GM12878 (cell line): ENCODE measurements around the gene SSBP3. TPM values are rescaled to one million over a fixed set of nuclear protein-coding genes. Genes with fewer than 3 reads are reported as not detected.

Experiments
- ATAC-seq: fragments of 200-7000 bp; cut with Tn5 transposase; 3 replicates; pipeline ENCODE4 v1.9.1; 2020; ENCODE audit warnings: mild to moderate bottlenecking, moderate library complexity
- BruUV-seq: library from RNA; stranded (reverse); fragments of 400-500 nt; replicated peaks from 2 replicates; lab custom pipeline; 2021; lab: Mats Ljungman, UMichigan
- CTCF ChIA-PET: fragments of 300-600 bp; sonication (Branson Sonifier 250); formaldehyde crosslinking; extraction: SDS; loops from one replicate; lab custom pipeline; 2021; ENCODE audit warnings: inconsistent platforms; lab: Yijun Ruan, JAX
- POLR2A ChIA-PET: fragments of 350-600 bp; formaldehyde crosslinking; extraction: SDS; loops from one replicate; lab custom pipeline; 2021; ENCODE audit warnings: inconsistent platforms; lab: Charles Lee
- RAD21 ChIA-PET: fragments of 300-600 bp; sonication (Branson Sonifier 250); formaldehyde crosslinking; loops from one replicate; lab custom pipeline; 2023; ENCODE audit warnings: antibody characterized with exemption; ENCODE audit not compliant: unreplicated experiment; lab: Charles Lee
- SMC1A ChIA-PET: fragments of 300-600 bp; sonication (Branson Sonifier 250); formaldehyde crosslinking; loops from one replicate; lab custom pipeline; 2023; ENCODE audit not compliant: unreplicated experiment, uncharacterized antibody; lab: Charles Lee
- DNase-seq: peaks from one replicate; pipeline ENCODE4 v3.0.0-alpha.2; 2011; ENCODE audit warnings: low read depth, low spot score
- FAIRE-seq: peaks from 3 replicates; lab custom pipeline; 2011; peaks lifted over from hg19 to GRCh38; lab: Jason Lieb, UNC
- H2AFZ ChIP-seq: 2 replicates; pipeline ENCODE4 v1.6.0; 2011; ENCODE audit warnings: low read depth, low read length, control low read depth; ENCODE audit not compliant: control insufficient read depth
- H3K27ac ChIP-seq: 2 replicates; pipeline ENCODE4 v1.5.1; 2011; ENCODE audit warnings: control low read depth; ENCODE audit not compliant: control insufficient read depth, insufficient read depth
- H3K27me3 ChIP-seq, 2 experiments: replicated peaks in 1 of 2; 2 replicates each; pipeline versions ENCODE4 v1.6.0 to v1.6.1; 2011; ENCODE audit warnings: low read length in 1 of 2; ENCODE audit not compliant: control insufficient read depth in 2 of 2, insufficient read depth in 2 of 2
- H3K36me3 ChIP-seq, 2 experiments: 2 replicates each; pipeline ENCODE4 v1.5.1; 2011; ENCODE audit warnings: low read length in 1 of 2; ENCODE audit not compliant: control insufficient read depth in 2 of 2, insufficient read depth in 2 of 2
- H3K4me1 ChIP-seq: 2 replicates; pipeline ENCODE4 v1.6.1; 2011; ENCODE audit warnings: mild to moderate bottlenecking, low read length, moderate library complexity, mixed read lengths; ENCODE audit not compliant: control insufficient read depth, insufficient read depth
- H3K4me2 ChIP-seq: 2 replicates; pipeline ENCODE4 v1.6.0; 2011; ENCODE audit warnings: control low read depth; ENCODE audit not compliant: control insufficient read depth, insufficient read depth
- H3K4me3 ChIP-seq: fragments of 200-600 bp; sonication (generic); 2 replicates; pipeline ENCODE4 v1.5.1; 2016
- H3K79me2 ChIP-seq: 2 replicates; pipeline ENCODE4 v1.6.0; 2011; ENCODE audit warnings: low read length; ENCODE audit not compliant: control insufficient read depth, insufficient read depth
- H3K9ac ChIP-seq: 2 replicates; pipeline ENCODE4 v1.8.0; 2011; ENCODE audit warnings: low read length, control low read depth, mixed read lengths; ENCODE audit not compliant: control insufficient read depth, insufficient read depth
- H3K9me3 ChIP-seq: replicated peaks from 3 replicates; pipeline ENCODE4 v1.5.1; 2011; ENCODE audit warnings: mild to moderate bottlenecking, low read length; ENCODE audit not compliant: control insufficient read depth, insufficient read depth
- H4K20me1 ChIP-seq: 2 replicates; pipeline ENCODE4 v1.6.0; 2011; ENCODE audit not compliant: control insufficient read depth, insufficient read depth
- ATF7 ChIP-seq: fragments of 450-650 bp; IDR thresholded peaks from 2 replicates; pipeline ENCODE4 v1.6.1; 2016; ENCODE audit warnings: low read depth, mild to moderate bottlenecking
- BCL11A ChIP-seq: IDR thresholded peaks from 2 replicates; pipeline ENCODE4 v1.6.1; 2011; ENCODE audit warnings: low read depth, low read length
- BRCA1 ChIP-seq: IDR thresholded peaks from 2 replicates; pipeline ENCODE4 v1.6.1; 2011; ENCODE audit warnings: low read depth, low read length, improper control_type of control experiment
- CBX3 ChIP-seq: fragments of 200-600 bp; sonication (generic); IDR thresholded peaks from 2 replicates; pipeline ENCODE4 v1.6.1; 2016; ENCODE audit warnings: low read depth, borderline replicate concordance
- EGR1 ChIP-seq, 2 experiments: IDR thresholded peaks; 1 replicate in 1 of 2; 2 replicates in 1 of 2; pipeline ENCODE4 v1.6.1; 2011 to 2012; ENCODE audit warnings: low read depth in 2 of 2, low read length in 2 of 2, borderline replicate concordance in 1 of 2, mild to moderate bottlenecking in 1 of 2, moderate library complexity in 1 of 2
- EZH2 ChIP-seq: IDR thresholded peaks from 2 replicates; pipeline ENCODE4 v1.6.1; 2012; ENCODE audit warnings: low read depth, mild to moderate bottlenecking, control low read depth, inconsistent platforms, low read length, borderline replicate concordance; ENCODE audit not compliant: control insufficient read depth
- GATAD2B ChIP-seq: fragments of 450-650 bp; conservative IDR thresholded peaks from 2 replicates; pipeline ENCODE4 v1.6.1; 2017; ENCODE audit warnings: low read depth, mild to moderate bottlenecking, moderate library complexity
- HCFC1 ChIP-seq: fragments of 150-350 bp; IDR thresholded peaks from 2 replicates; pipeline ENCODE4 v1.6.1; 2014; ENCODE audit warnings: low read length
- JUNB ChIP-seq: IDR thresholded peaks from 2 replicates; pipeline ENCODE4 v1.6.1; 2016; ENCODE audit warnings: antibody characterized with exemption, mild to moderate bottlenecking
- MYC ChIP-seq: IDR thresholded peaks from 2 replicates; pipeline ENCODE4 v1.6.1; 2011; ENCODE audit warnings: mild to moderate bottlenecking, low read length, moderate library complexity, inconsistent platforms; ENCODE audit not compliant: insufficient read depth, insufficient replicate concordance, insufficient read length, severe bottlenecking
- NBN ChIP-seq: fragments of 450-650 bp; IDR thresholded peaks from 2 replicates; pipeline ENCODE4 v1.6.1; 2016
- NR2F1 ChIP-seq: fragments of 450-650 bp; conservative IDR thresholded peaks from 2 replicates; pipeline ENCODE4 v1.6.1; 2017; ENCODE audit warnings: mild to moderate bottlenecking
- POLR2A ChIP-seq: IDR thresholded peaks from 2 replicates; pipeline ENCODE4 v1.6.1; 2011; ENCODE audit warnings: low read depth, mild to moderate bottlenecking, low read length
- RB1 ChIP-seq: fragments of 450-650 bp; formaldehyde crosslinking; IDR thresholded peaks from 2 replicates; pipeline ENCODE4 v1.6.1; 2017; ENCODE audit warnings: mild to moderate bottlenecking, borderline replicate concordance
- STAT3 ChIP-seq: IDR thresholded peaks from 2 replicates; pipeline ENCODE4 v1.6.1; 2011; ENCODE audit warnings: low read depth, low read length, improper control_type of control experiment
- YY1 ChIP-seq: IDR thresholded peaks from 2 replicates; pipeline ENCODE4 v1.6.1; 2011; ENCODE audit warnings: low read depth, mild to moderate bottlenecking, low read length
- WGBS: methylation state at CpG from one replicate; pipeline ENCODE4 v1.1.6; 2016; ENCODE audit warnings: low lambda C conversion rate; ENCODE audit not compliant: insufficient replicate concordance, insufficient coverage; ENCODE audit errors: missing lambda C conversion rate; 5-methylcytosine and 5-hydroxymethylcytosine counted together
- in situ Hi-C: fragments of 300-500 bp; cut with MboI; formaldehyde crosslinking; loops from 9 replicates; pipeline ENCODE4 v1.14.3; 2018; ENCODE audit warnings: mixed read lengths
- intact Hi-C: fragments of 100-400 bp; cut with micrococcal nuclease; formaldehyde crosslinking; loops from one replicate; pipeline ENCODE4 v1.14.2; 2022; ENCODE audit not compliant: unreplicated experiment
- polyA plus RNA-seq, 11 experiments: library from polyadenylated mRNA; depleted of rRNA in 4 of 11; unstranded in 6 of 11; stranded (reverse) in 5 of 11; fragments of >200 nt; fragmentation: Nextera tagmentation in 4 of 11; fragmentation: Illumina TruSeq in 1 of 11; extraction: Ambion mirVana in 4 of 11; extraction: Trizol in 1 of 11; gene quantifications; 1 replicate in 1 of 11; 2 replicates in 10 of 11; pipeline versions ENCODE4 v1.2.1 to v1.2.3, GENCODE V29; 2011 to 2016; ENCODE audit warnings: inconsistent platforms in 2 of 11, missing spikeins in 2 of 11, low read depth in 1 of 11
- total RNA-seq, 4 experiments: library from RNA; depleted of rRNA in 3 of 4; stranded (reverse); fragments of >200 nt in 3 of 4; fragmentation: Illumina TruSeq in 1 of 4; extraction: Trizol in 1 of 4; gene quantifications; 2 replicates each; pipeline versions ENCODE4 v1.2.1 to v1.2.3, GENCODE V29; 2013 to 2021
- TF ChIP-seq, protein P1 (sequence below): IDR thresholded peaks from 2 replicates; pipeline ENCODE4 v1.6.1; 2011; ENCODE audit warnings: low read depth, mild to moderate bottlenecking, low read length, moderate library complexity, borderline replicate concordance; ENCODE audit errors: extremely low read depth
- TF ChIP-seq, protein P2 (sequence below): fragments of 450-650 bp; formaldehyde crosslinking; IDR thresholded peaks from 2 replicates; pipeline ENCODE4 v1.5.0; 2022; ENCODE audit warnings: mild to moderate bottlenecking, missing genetic modification characterization

SSBP3 gene
- total and polyA plus RNA-seq, 10 of the 15 experiments (the other 5 are each of a cell fraction or from before 2014, with no cell fraction given) = 4.1 to 51.7 (median 17.1) TPM

DNA sequence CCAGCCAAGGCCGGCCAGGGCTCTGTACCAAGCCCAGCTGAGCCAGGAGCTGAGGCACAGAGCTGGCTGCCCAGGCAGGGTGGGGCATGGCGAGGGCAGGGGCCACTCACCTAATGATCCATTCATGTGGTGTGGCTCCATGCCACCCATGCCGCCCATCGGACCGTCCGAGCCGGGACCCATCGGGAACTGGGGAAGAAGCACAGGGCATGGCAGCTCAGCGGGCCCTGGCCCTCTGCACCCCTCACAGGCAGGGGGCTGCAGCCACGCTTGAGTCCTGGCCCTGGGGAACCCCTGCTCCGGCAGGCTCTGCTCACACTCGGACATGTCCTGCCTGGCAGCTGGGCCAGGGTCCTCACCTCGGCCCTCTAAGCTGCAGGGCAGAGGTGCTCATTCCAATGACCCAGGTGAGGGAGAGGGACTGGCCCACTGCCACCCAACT lies 177.5 kb downstream of the SSBP3 start:
- Histone ChIP-seq H3K9me3 (no peaks in the 10 kb centered on the region), H3K36me3 (peaks cover 0 to 2% of the 10 kb centered on the region in 2 experiments; a peak in 2 of 4 replicates), H3K27ac (no peak overlapping the region), H2AFZ (no peak overlapping the region), H4K20me1 (no peaks in the 10 kb centered on the region), H3K4me1 (no peaks in the 10 kb centered on the region), H3K9ac (no peak overlapping the region), H3K79me2 (no peaks in the 10 kb centered on the region), H3K4me2 (no peak overlapping the region), H3K27me3 (no peaks in the 10 kb centered on the region), H3K4me3 (no peak overlapping the region)
- ChIA-PET SMC1A (no interaction called here), RAD21 (no interaction called here), POLR2A (no interaction called here), CTCF (no interaction called here)
- intact Hi-C loops (no loop called here), in situ Hi-C loops (no loop called here)
- ATAC-seq (no peak), DNase-seq (no peak), FAIRE-seq (no peak)
- 90% methylated on average over 10 of the region's 13 CpGs for WGBS
- no TSS peak for BruUV-seq
- no peak for TF ChIP-seq BRCA1
- TF ChIP-seq RB1 = no peak
- TF ChIP-seq POLR2A = 0 out of 2 replicates have a peak, but pooled peaks have one; percentile 21
- no peak for TF ChIP-seq NBN
- no peak for TF ChIP-seq JUNB

DNA sequence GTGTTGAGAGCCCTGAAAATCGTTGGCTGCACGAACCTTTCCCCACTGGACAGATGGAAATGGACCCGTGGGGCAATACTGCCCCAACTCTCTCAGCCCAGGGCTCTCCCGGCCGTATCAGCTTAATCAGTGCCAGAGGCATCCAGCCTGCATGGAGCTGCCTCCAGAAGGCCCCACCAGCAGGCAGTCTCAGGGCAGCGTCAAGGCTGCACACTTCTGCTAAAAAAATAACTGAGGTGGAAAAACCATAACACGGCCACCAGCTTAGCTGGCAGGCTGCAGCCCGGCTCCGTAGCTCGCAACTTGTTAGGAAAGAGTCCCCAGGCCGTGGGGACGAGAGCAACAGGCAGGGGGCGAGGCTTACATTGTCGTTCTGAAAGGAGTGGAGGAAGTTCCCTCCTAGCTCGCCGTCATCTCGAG lies 178.3 kb downstream of the SSBP3 start:
- FAIRE-seq (no peak), ATAC-seq (no peak), DNase-seq (no peak)
- Histone ChIP-seq H3K4me3 (no peak overlapping the region), H3K4me2 (no peak overlapping the region), H3K27ac (no peak overlapping the region), H3K79me2 (no peaks in the 10 kb centered on the region), H2AFZ (no peak overlapping the region), H3K9me3 (no peaks in the 10 kb centered on the region), H3K4me1 (no peaks in the 10 kb centered on the region), H3K36me3 (peaks cover 0 to 2% of the 10 kb centered on the region in 2 experiments; a peak in 2 of 4 replicates), H3K27me3 (no peaks in the 10 kb centered on the region), H3K9ac (no peak overlapping the region), H4K20me1 (no peaks in the 10 kb centered on the region)
- POLR2A ChIA-PET = no interaction called here
- RAD21 ChIA-PET = no interaction called here
- intact Hi-C loops = no loop called here
- in situ Hi-C loops = no loop called here
- CTCF ChIA-PET = no interaction called here
- 80% methylated on average over 17 of the region's 17 CpGs for WGBS
- BruUV-seq = no TSS peak
- SMC1A ChIA-PET = no interaction called here
- no peak for TF ChIP-seq HCFC1
- no peak for TF ChIP-seq ATF7
- no peak for TF ChIP-seq GATAD2B
- no peak for TF ChIP-seq STAT3
- TF ChIP-seq, protein P1, sequence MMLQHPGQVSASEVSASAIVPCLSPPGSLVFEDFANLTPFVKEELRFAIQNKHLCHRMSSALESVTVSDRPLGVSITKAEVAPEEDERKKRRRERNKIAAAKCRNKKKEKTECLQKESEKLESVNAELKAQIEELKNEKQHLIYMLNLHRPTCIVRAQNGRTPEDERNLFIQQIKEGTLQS = no peak
- no peak for TF ChIP-seq MYC
- TF ChIP-seq CBX3 = no peak
- no peak for TF ChIP-seq YY1
- TF ChIP-seq EGR1 (IDR thresholded peaks at IDR 0.05; ENCODE audit: borderline replicate concordance in 1 of 2, low read depth in 2 of 2, low read length in 2 of 2) = no peak
- TF ChIP-seq NR2F1 = no peak
- TF ChIP-seq, protein P2, sequence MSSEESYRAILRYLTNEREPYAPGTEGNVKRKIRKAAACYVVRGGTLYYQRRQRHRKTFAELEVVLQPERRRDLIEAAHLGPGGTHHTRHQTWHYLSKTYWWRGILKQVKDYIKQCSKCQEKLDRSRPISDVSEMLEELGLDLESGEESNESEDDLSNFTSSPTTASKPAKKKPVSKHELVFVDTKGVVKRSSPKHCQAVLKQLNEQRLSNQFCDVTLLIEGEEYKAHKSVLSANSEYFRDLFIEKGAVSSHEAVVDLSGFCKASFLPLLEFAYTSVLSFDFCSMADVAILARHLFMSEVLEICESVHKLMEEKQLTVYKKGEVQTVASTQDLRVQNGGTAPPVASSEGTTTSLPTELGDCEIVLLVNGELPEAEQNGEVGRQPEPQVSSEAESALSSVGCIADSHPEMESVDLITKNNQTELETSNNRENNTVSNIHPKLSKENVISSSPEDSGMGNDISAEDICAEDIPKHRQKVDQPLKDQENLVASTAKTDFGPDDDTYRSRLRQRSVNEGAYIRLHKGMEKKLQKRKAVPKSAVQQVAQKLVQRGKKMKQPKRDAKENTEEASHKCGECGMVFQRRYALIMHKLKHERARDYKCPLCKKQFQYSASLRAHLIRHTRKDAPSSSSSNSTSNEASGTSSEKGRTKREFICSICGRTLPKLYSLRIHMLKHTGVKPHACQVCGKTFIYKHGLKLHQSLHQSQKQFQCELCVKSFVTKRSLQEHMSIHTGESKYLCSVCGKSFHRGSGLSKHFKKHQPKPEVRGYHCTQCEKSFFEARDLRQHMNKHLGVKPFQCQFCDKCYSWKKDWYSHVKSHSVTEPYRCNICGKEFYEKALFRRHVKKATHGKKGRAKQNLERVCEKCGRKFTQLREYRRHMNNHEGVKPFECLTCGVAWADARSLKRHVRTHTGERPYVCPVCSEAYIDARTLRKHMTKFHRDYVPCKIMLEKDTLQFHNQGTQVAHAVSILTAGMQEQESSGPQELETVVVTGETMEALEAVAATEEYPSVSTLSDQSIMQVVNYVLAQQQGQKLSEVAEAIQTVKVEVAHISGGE (CRISPR knock-in tag) = no peak
- no peak for TF ChIP-seq BCL11A
- TF ChIP-seq EZH2 = no peak
